HepG2 (cell line): ENCODE results near the gene NOTCH4. TPM values are rescaled to one million over a fixed set of nuclear protein-coding genes. Genes with fewer than 3 reads are reported as not detected.

ENCODE experiments used
- DNMT3B ChIP-seq: conservative IDR thresholded peaks from 2 replicates; pipeline ENCODE4 v1.6.1; 2016; ENCODE audit warnings: missing biosample characterization, control low read depth
- FLYWCH1 ChIP-seq: sonication (generic); formaldehyde crosslinking; IDR thresholded peaks from 2 replicates; pipeline ENCODE4 v1.8.1; 2023; ENCODE audit warnings: mild to moderate bottlenecking, missing genetic modification reagents
- HMGA1 ChIP-seq: sonication (generic); formaldehyde crosslinking; conservative IDR thresholded peaks from 2 replicates; pipeline ENCODE4 v1.4.0; 2020; ENCODE audit warnings: missing genetic modification reagents
- JUN ChIP-seq: sonication (generic); formaldehyde crosslinking; IDR thresholded peaks from 2 replicates; pipeline ENCODE4 v1.4.0; 2020; ENCODE audit warnings: mild to moderate bottlenecking, missing genetic modification reagents
- MIER2 ChIP-seq: IDR thresholded peaks from 2 replicates; pipeline ENCODE4 v1.6.1; 2016; ENCODE audit warnings: missing biosample characterization, missing genetic modification reagents
- MTF2 ChIP-seq: sonication (generic); formaldehyde crosslinking; IDR thresholded peaks from 2 replicates; pipeline ENCODE4 v1.5.0; 2020; ENCODE audit warnings: missing genetic modification reagents, borderline replicate concordance
- NFE2L1 ChIP-seq: sonication (generic); formaldehyde crosslinking; IDR thresholded peaks from 2 replicates; pipeline ENCODE4 v1.4.0; 2020; ENCODE audit warnings: missing genetic modification reagents, mild to moderate bottlenecking, borderline replicate concordance
- SALL2 ChIP-seq: sonication (generic); formaldehyde crosslinking; IDR thresholded peaks from 2 replicates; pipeline ENCODE4 v1.8.1; 2023; ENCODE audit warnings: mild to moderate bottlenecking, missing genetic modification reagents, inconsistent platforms
- TMF1 ChIP-seq: sonication (generic); formaldehyde crosslinking; IDR thresholded peaks from 2 replicates; pipeline ENCODE4 v1.8.1; 2022; ENCODE audit warnings: low read depth, missing genetic modification reagents
- ZFP36 ChIP-seq: fragments of 150-350 bp; IDR thresholded peaks from 2 replicates; pipeline ENCODE4 v1.6.1; 2018; ENCODE audit warnings: borderline replicate concordance, low read length, low read depth; ENCODE audit not compliant: partially characterized antibody
- ZNF264 ChIP-seq: sonication (generic); formaldehyde crosslinking; IDR thresholded peaks from 2 replicates; pipeline ENCODE4 v1.4.0; 2020; ENCODE audit warnings: missing genetic modification reagents
- ZNF468 ChIP-seq: sonication (generic); formaldehyde crosslinking; IDR thresholded peaks from 2 replicates; pipeline ENCODE4 v1.8.0; 2022; ENCODE audit warnings: mild to moderate bottlenecking, moderate library complexity, missing genetic modification reagents
- ZNF781 ChIP-seq: sonication (generic); formaldehyde crosslinking; IDR thresholded peaks from 2 replicates; pipeline ENCODE4 v1.5.1; 2020; ENCODE audit warnings: borderline replicate concordance, mild to moderate bottlenecking, missing genetic modification reagents; ENCODE audit errors: not compliant biosample characterization
- ZNF792 ChIP-seq: IDR thresholded peaks from 2 replicates; pipeline ENCODE4 v1.6.1; 2016
- polyA plus RNA-seq, 8 experiments: library from polyadenylated mRNA; depleted of rRNA in 3 of 8; stranded (reverse) in 7 of 8; unstranded in 1 of 8; fragments of >200 nt; fragmentation: Illumina TruSeq in 4 of 8; extraction: Trizol in 4 of 8; gene quantifications; 2 replicates each; pipeline versions ENCODE4 v1.2.1 to v1.2.3, GENCODE V29; 2011 to 2016; ENCODE audit warnings: low read depth in 4 of 8, missing spikeins in 1 of 8, mixed read lengths in 1 of 8; ENCODE audit not compliant: insufficient read depth in 1 of 8
- total RNA-seq, 5 experiments: library from RNA; depleted of rRNA; stranded (reverse); fragments of >200 nt; fragmentation: Illumina TruSeq; extraction: Trizol; gene quantifications; 2 replicates each; pipeline ENCODE4 v1.2.3, GENCODE V29; 2016; ENCODE audit warnings: low read depth in 1 of 5
- TF ChIP-seq, protein P1 (sequence below): IDR thresholded peaks from 2 replicates; pipeline ENCODE4 v1.6.1; 2012; ENCODE audit warnings: low read length, improper control_type of control experiment
- TF ChIP-seq, protein P2 (sequence below): IDR thresholded peaks from 2 replicates; pipeline ENCODE4 v1.6.1; 2016; ENCODE audit warnings: missing genetic modification reagents, missing compliant biosample characterization
- TF ChIP-seq, protein P3 (sequence below): sonication (generic); formaldehyde crosslinking; IDR thresholded peaks from 2 replicates; pipeline ENCODE4 v1.8.0; 2022; ENCODE audit warnings: low read depth, missing genetic modification reagents
- TF ChIP-seq, protein P4 (sequence below): sonication (generic); formaldehyde crosslinking; IDR thresholded peaks from 2 replicates; pipeline ENCODE4 v1.4.0; 2020; ENCODE audit warnings: missing genetic modification reagents
- TF ChIP-seq, protein P5 (sequence below): sonication (generic); formaldehyde crosslinking; IDR thresholded peaks from 2 replicates; pipeline ENCODE4 v1.4.0; 2020; ENCODE audit warnings: missing genetic modification reagents

The NOTCH4 gene
- total and polyA plus RNA-seq, 2 of the 13 experiments (the other 11 are each of a cell fraction or from before 2014, with no cell fraction given): 0.51 to 0.83 TPM

DNA sequence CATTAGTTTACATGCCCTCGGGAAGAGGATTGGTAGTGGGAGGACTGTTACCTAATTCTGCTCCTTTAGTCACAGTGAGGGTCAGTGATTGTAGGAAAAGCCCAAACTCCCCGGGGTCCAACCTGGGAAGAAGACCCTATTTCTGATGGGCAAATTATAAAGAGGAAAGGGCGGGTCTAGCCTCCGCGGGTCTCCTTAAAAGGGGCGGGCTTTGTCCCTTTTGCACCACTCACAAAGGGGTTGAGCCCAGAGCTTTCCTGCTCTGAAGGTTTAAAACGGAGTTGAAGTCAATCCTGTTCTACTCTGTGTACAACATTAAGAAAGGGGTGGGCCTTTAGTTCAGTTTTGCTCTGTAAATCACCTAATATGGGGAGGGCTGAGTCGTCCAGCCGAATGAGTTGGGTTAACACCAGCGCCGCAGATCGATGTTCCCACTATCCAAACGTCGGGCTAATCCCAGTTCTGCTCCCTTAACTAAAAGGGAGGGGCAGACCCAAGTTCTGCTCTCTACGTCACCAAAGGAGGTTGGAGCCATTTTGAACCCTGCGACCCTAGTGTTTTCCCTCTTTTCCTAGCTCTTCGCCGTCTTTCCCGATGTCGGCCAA, 46.6 kb downstream of the NOTCH4 start (continued):
- TF ChIP-seq, protein P1, sequence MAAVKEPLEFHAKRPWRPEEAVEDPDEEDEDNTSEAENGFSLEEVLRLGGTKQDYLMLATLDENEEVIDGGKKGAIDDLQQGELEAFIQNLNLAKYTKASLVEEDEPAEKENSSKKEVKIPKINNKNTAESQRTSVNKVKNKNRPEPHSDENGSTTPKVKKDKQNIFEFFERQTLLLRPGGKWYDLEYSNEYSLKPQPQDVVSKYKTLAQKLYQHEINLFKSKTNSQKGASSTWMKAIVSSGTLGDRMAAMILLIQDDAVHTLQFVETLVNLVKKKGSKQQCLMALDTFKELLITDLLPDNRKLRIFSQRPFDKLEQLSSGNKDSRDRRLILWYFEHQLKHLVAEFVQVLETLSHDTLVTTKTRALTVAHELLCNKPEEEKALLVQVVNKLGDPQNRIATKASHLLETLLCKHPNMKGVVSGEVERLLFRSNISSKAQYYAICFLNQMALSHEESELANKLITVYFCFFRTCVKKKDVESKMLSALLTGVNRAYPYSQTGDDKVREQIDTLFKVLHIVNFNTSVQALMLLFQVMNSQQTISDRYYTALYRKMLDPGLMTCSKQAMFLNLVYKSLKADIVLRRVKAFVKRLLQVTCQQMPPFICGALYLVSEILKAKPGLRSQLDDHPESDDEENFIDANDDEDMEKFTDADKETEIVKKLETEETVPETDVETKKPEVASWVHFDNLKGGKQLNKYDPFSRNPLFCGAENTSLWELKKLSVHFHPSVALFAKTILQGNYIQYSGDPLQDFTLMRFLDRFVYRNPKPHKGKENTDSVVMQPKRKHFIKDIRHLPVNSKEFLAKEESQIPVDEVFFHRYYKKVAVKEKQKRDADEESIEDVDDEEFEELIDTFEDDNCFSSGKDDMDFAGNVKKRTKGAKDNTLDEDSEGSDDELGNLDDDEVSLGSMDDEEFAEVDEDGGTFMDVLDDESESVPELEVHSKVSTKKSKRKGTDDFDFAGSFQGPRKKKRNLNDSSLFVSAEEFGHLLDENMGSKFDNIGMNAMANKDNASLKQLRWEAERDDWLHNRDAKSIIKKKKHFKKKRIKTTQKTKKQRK: no peak
- no peak for TF ChIP-seq MIER2 (CRISPR knock-in tag)
- no peak for TF ChIP-seq ZNF468
- TF ChIP-seq, protein P2, sequence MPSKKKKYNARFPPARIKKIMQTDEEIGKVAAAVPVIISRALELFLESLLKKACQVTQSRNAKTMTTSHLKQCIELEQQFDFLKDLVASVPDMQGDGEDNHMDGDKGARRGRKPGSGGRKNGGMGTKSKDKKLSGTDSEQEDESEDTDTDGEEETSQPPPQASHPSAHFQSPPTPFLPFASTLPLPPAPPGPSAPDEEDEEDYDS (CRISPR knock-in tag): peak; percentile 66
- TF ChIP-seq, protein P3, sequence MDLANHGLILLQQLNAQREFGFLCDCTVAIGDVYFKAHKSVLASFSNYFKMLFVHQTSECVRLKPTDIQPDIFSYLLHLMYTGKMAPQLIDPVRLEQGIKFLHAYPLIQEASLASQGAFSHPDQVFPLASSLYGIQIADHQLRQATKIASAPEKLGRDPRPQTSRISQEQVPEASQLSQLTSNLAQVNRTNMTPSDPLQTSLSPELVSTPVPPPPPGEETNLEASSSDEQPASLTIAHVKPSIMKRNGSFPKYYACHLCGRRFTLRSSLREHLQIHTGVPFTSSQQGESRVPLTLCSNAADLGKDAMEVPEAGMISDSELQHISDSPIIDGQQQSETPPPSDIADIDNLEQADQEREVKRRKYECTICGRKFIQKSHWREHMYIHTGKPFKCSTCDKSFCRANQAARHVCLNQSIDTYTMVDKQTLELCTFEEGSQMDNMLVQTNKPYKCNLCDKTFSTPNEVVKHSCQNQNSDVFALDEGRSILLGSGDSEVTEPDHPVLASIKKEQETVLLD (CRISPR knock-in tag): no peak
- TF ChIP-seq, protein P4, sequence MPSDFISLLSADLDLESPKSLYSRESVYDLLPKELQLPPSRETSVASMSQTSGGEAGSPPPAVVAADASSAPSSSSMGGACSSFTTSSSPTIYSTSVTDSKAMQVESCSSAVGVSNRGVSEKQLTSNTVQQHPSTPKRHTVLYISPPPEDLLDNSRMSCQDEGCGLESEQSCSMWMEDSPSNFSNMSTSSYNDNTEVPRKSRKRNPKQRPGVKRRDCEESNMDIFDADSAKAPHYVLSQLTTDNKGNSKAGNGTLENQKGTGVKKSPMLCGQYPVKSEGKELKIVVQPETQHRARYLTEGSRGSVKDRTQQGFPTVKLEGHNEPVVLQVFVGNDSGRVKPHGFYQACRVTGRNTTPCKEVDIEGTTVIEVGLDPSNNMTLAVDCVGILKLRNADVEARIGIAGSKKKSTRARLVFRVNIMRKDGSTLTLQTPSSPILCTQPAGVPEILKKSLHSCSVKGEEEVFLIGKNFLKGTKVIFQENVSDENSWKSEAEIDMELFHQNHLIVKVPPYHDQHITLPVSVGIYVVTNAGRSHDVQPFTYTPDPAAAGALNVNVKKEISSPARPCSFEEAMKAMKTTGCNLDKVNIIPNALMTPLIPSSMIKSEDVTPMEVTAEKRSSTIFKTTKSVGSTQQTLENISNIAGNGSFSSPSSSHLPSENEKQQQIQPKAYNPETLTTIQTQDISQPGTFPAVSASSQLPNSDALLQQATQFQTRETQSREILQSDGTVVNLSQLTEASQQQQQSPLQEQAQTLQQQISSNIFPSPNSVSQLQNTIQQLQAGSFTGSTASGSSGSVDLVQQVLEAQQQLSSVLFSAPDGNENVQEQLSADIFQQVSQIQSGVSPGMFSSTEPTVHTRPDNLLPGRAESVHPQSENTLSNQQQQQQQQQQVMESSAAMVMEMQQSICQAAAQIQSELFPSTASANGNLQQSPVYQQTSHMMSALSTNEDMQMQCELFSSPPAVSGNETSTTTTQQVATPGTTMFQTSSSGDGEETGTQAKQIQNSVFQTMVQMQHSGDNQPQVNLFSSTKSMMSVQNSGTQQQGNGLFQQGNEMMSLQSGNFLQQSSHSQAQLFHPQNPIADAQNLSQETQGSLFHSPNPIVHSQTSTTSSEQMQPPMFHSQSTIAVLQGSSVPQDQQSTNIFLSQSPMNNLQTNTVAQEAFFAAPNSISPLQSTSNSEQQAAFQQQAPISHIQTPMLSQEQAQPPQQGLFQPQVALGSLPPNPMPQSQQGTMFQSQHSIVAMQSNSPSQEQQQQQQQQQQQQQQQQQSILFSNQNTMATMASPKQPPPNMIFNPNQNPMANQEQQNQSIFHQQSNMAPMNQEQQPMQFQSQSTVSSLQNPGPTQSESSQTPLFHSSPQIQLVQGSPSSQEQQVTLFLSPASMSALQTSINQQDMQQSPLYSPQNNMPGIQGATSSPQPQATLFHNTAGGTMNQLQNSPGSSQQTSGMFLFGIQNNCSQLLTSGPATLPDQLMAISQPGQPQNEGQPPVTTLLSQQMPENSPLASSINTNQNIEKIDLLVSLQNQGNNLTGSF (CRISPR knock-in tag): no peak
- TF ChIP-seq ZNF781 (CRISPR knock-in tag): no peak
- TF ChIP-seq NFE2L1 (CRISPR knock-in tag): no peak
- no peak for TF ChIP-seq HMGA1 (CRISPR knock-in tag)
- TF ChIP-seq FLYWCH1 (CRISPR knock-in tag): no peak
- TF ChIP-seq ZNF792 (CRISPR knock-in tag): no peak; the same call in 1 of the 2 replicates
- TF ChIP-seq MTF2 (CRISPR knock-in tag): no peak
- TF ChIP-seq SALL2 (CRISPR knock-in tag): no peak
- TF ChIP-seq ZFP36: no peak
- TF ChIP-seq JUN: peak; percentile 26
- no peak for TF ChIP-seq ZNF264 (CRISPR knock-in tag)
- no peak for TF ChIP-seq DNMT3B (CRISPR knock-in tag)
- TF ChIP-seq, protein P5, sequence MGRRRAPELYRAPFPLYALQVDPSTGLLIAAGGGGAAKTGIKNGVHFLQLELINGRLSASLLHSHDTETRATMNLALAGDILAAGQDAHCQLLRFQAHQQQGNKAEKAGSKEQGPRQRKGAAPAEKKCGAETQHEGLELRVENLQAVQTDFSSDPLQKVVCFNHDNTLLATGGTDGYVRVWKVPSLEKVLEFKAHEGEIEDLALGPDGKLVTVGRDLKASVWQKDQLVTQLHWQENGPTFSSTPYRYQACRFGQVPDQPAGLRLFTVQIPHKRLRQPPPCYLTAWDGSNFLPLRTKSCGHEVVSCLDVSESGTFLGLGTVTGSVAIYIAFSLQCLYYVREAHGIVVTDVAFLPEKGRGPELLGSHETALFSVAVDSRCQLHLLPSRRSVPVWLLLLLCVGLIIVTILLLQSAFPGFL (CRISPR knock-in tag): no peak
- TF ChIP-seq TMF1 (CRISPR knock-in tag): no peak
